GM12872 (cell line): ENCODE results near the gene GDF9.

Source experiments
- TF ChIP-seq, protein P1 (sequence below): IDR thresholded peaks from 3 replicates; pipeline ENCODE4 v1.5.1; 2011; ENCODE audit warnings: low read depth, mild to moderate bottlenecking, low read length, moderate library complexity; ENCODE audit not compliant: insufficient read depth

GDF9 gene

GRCh38 chr5:132816083-132816482 is 50.2 kb downstream of the GDF9 start:
- TF ChIP-seq, protein P1, sequence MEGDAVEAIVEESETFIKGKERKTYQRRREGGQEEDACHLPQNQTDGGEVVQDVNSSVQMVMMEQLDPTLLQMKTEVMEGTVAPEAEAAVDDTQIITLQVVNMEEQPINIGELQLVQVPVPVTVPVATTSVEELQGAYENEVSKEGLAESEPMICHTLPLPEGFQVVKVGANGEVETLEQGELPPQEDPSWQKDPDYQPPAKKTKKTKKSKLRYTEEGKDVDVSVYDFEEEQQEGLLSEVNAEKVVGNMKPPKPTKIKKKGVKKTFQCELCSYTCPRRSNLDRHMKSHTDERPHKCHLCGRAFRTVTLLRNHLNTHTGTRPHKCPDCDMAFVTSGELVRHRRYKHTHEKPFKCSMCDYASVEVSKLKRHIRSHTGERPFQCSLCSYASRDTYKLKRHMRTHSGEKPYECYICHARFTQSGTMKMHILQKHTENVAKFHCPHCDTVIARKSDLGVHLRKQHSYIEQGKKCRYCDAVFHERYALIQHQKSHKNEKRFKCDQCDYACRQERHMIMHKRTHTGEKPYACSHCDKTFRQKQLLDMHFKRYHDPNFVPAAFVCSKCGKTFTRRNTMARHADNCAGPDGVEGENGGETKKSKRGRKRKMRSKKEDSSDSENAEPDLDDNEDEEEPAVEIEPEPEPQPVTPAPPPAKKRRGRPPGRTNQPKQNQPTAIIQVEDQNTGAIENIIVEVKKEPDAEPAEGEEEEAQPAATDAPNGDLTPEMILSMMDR, result no peak

GRCh38 chr5:132815454-132815853 is 50.8 kb downstream of the GDF9 start:
- TF ChIP-seq, protein P1, result no peak

- TF ChIP-seq, protein P1, result no peak
These were observed 51.6 kb downstream of the GDF9 start for GRCh38 chr5:132814503-132815294.

- TF ChIP-seq, protein P1, result no peak
These were observed 52.4 kb downstream of the GDF9 start for GRCh38 chr5:132813599-132814502.

DNA sequence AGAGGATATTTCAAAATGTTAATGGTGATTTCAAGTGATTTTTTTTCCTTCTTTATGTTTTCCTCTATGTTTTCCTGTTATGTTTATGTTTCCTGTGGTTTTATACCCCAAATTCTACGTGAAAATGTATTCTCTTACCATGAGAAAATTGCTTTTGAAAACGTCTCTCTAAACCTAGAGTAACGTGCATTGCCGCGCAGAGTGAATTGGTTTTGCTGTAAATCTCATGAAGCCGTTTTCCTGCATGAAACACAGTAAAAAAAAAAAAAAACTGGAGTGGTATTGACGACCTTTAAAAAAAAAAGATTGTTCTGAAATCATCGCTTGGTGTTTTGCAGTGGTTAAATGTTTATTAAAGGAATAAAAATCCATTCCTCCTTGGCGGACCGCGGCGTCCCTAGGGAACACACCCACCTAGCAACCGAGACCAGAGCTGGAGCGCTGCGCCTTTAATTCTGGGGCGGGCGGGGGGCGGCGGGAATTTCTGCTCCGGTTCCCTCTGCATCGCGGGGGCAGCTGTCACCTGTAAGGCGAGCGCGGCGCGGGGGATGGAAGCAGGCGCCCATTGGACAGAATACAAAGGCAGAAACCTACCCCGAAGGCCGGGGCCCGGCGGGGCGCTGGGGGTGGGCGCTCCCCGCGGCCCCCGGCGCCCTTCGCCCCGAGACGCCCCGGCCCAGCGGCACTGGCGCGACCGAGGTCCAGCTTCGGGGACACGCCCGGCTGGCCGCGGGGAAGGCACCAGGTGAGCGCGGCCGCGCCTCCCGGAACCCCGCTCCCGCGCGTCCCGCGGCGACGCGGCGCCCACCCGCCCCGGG is 53.3 kb downstream of the GDF9 start, which contains the start of gene SOWAHA:
Gene SOWAHA (plus strand): TSS at position 522 of the 818 bp plus-strand sequence. CDS start 320 bp downstream, outside the sequence.
- TF ChIP-seq, protein P1, result no peak

DNA sequence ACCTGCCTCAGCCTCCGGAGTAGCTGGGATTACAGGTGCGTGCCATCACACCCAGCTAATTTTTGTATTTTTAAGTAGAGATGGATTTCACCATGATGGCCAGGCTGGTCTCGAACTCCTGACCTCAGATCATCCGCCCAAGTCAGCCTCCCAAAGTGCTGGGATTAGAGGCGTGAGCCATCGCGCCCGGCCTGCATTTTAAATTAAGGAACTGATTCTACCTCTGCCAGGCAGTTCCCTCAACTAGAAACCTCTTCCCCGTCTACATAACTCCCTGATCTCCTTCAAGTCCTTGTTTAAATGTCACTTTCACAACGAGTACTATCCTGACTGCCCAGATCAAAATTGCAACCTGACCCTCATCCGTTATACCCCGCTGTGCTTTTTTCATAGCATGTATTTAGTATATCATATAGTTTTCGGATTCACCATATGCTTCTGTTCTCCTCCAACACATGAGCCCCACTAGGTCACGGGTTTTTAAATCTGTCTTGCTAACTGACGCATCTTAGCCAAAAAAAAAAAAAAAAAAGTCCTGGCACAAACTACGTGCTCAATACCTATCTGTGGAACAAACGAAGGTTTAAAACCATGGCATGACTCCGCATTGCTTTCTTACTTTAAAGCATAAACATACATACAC is 54.0 kb downstream of the GDF9 start:
- TF ChIP-seq, protein P1, result no peak
